Neural progenitor cell (in vitro differentiated cells): ENCODE measurements around the gene PCNP.

ENCODE experiments used
- CTCF ChIP-seq: fragments of 200-600 bp; sonication (generic); IDR thresholded peaks from 2 replicates; pipeline ENCODE4 v1.5.1; 2017; ENCODE audit warnings: antibody characterized with exemption, mild to moderate bottlenecking
- EZH2 ChIP-seq: fragments of 200-600 bp; sonication (generic); IDR thresholded peaks from 2 replicates; pipeline ENCODE4 v1.6.1; 2017; ENCODE audit warnings: antibody characterized with exemption, mild to moderate bottlenecking, moderate library complexity
- EZH2phosphoT487 ChIP-seq: fragments of 200-600 bp; sonication (generic); IDR thresholded peaks from 2 replicates; pipeline ENCODE4 v1.6.1; 2017; ENCODE audit warnings: antibody characterized with exemption

GRCh38 chr3:101533603-101533968 is 40.4 kb upstream of the PCNP start:
- TF ChIP-seq EZH2 (no peak), CTCF (no peak), EZH2phosphoT487 (no peak)
